Loucy (cell line): ENCODE results near the gene SECTM1.

ENCODE experiments used
- CTCF ChIP-seq: fragments of 200-600 bp; sonication (generic); conservative IDR thresholded peaks from 2 replicates; pipeline ENCODE4 v1.5.1; 2014; ENCODE audit warnings: mild to moderate bottlenecking, antibody characterized with exemption, low read length
- EZH2phosphoT487 ChIP-seq: fragments of 200-600 bp; IDR thresholded peaks from 2 replicates; pipeline ENCODE4 v1.6.1; 2018; ENCODE audit warnings: antibody characterized with exemption, mild to moderate bottlenecking, moderate library complexity, borderline replicate concordance

- no peak for TF ChIP-seq CTCF
- TF ChIP-seq EZH2phosphoT487 = no peak
Measured at GRCh38 chr17:82369211-82369610, 35.6 kb upstream of the SECTM1 start.
